NT2/D1 (cell line): Measurements from ENCODE around the gene LLGL1.

Source experiments
- SUZ12 ChIP-seq: IDR thresholded peaks from 2 replicates; pipeline ENCODE4 v1.6.1; 2011; ENCODE audit not compliant: insufficient read length, insufficient read depth; ENCODE audit errors: extremely low read depth
- YY1 ChIP-seq: IDR thresholded peaks from 2 replicates; pipeline ENCODE4 v1.6.1; 2011; ENCODE audit not compliant: insufficient read length, insufficient read depth

- no peak for TF ChIP-seq SUZ12
- TF ChIP-seq YY1 = no peak
Measured at GRCh38 chr17:18250708-18251107, 25.3 kb downstream of the LLGL1 start.
